GM21447 (cell line): Measurements from ENCODE around the gene ACSBG1.

Experiments
- ATAC-seq: cut with Tn5 transposase; IDR thresholded peaks from one replicate; pipeline ENCODE4 v1.9.1; 2021; ENCODE audit not compliant: unreplicated experiment

The ACSBG1 gene

GRCh38 chr15:78205337-78205736, 29.0 kb downstream of the ACSBG1 start:
- no peak for ATAC-seq

- no peak for ATAC-seq
Measured at GRCh38 chr15:78204351-78205309, 29.7 kb downstream of the ACSBG1 start.

GRCh38 chr15:78203346-78204225, 30.8 kb downstream of the ACSBG1 start:
- ATAC-seq = no peak

- no peak for ATAC-seq
Measured at GRCh38 chr15:78201281-78202190, 32.8 kb downstream of the ACSBG1 start.

GRCh38 chr15:78200276-78200930, 34.0 kb downstream of the ACSBG1 start:
- no peak for ATAC-seq

- ATAC-seq = no peak
Measured at GRCh38 chr15:78197632-78198031, 36.7 kb downstream of the ACSBG1 start.

- no peak for ATAC-seq
Measured at GRCh38 chr15:78195735-78196201, 38.6 kb downstream of the ACSBG1 start.

- no peak for ATAC-seq
Measured at GRCh38 chr15:78194568-78194925, 39.8 kb downstream of the ACSBG1 start.

GRCh38 chr15:78193731-78194567, 40.4 kb downstream of the ACSBG1 start:
- no peak for ATAC-seq

GRCh38 chr15:78192826-78193594, 41.4 kb downstream of the ACSBG1 start:
- no peak for ATAC-seq

- ATAC-seq = no peak
Measured at GRCh38 chr15:78182821-78183220, 51.5 kb downstream of the ACSBG1 start.

GRCh38 chr15:78182336-78182700, 52.0 kb downstream of the ACSBG1 start:
- no peak for ATAC-seq

GRCh38 chr15:78179906-78180305, 54.5 kb downstream of the ACSBG1 start:
- no peak for ATAC-seq

GRCh38 chr15:78179286-78179840, 55.0 kb downstream of the ACSBG1 start:
- ATAC-seq = no peak

GRCh38 chr15:78178064-78178463, 56.3 kb downstream of the ACSBG1 start:
- no peak for ATAC-seq

- ATAC-seq = no peak
Measured at GRCh38 chr15:78177447-78177873, 56.9 kb downstream of the ACSBG1 start.

GRCh38 chr15:78175330-78175729, 59.0 kb downstream of the ACSBG1 start:
- no peak for ATAC-seq

GRCh38 chr15:78174401-78174800, 60.0 kb downstream of the ACSBG1 start:
- no peak for ATAC-seq
